ENCODE results near the gene FSIP1.
A peak's percentile ranks its signal among the peaks of the same experiment; 100 is the strongest.

Gene FSIP1

GRCh38 chr15:39776068-39776467, 6.6 kb downstream of the FSIP1 start:
- no peak overlapping the region for H3K4me3 ChIP-seq (ENCODE audit: low read depth, low read length)
- no peaks in the 10 kb centered on the region for H3K27me3 ChIP-seq (replicated peaks)
- no peaks in the 10 kb centered on the region for H3K36me3 ChIP-seq (replicated peaks)
- in situ Hi-C loops (cut with HindIII; ENCODE audit: low pct_ligation_motif_present, low sequenced_read_pairs) = no loop called here
- no peak for TF ChIP-seq CTCF (IDR thresholded peaks at IDR 0.05; ENCODE audit: low read depth, low read length, missing control alignments)
- DNase-seq = no peak
- H3K27ac ChIP-seq = no peak overlapping the region

DNA sequence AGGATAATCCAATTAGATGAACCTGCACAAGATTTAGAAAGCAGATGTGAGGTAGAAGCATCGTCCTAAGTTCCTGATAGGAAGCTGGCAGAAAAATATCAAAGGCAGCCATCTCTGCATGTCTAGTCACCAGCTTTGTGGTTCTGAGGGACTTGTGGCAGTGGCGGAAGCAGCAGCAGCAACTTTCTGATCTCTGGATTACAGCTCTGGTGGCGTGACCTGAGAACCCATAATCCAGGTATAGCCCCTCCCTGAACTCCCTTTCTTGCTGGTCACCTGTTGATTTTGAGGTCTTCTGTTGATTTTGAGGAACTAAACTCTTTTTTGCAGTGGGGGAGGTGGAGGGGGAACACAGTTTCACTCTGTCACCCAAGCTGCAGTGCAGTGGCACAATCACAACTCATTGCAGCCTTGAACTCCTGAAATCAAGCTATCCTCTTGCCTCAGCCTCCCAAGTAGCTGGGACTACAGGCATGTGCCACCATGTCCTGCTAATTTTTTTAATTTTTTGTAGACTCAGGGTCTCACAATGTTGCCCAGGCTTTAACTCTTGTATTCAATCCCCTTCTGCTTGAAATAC, 7.9 kb downstream of the FSIP1 start:
- H3K27ac ChIP-seq = no peak overlapping the region
- in situ Hi-C loops (cut with HindIII; ENCODE audit: low pct_ligation_motif_present, low sequenced_read_pairs) = no loop called here
- H3K4me3 ChIP-seq (ENCODE audit: low read depth, low read length) = no peak overlapping the region
- no peaks in the 10 kb centered on the region for H3K27me3 ChIP-seq (replicated peaks)
- no peaks in the 10 kb centered on the region for H3K36me3 ChIP-seq (replicated peaks)
- DNase-seq = no peak
- no peak for TF ChIP-seq CTCF (IDR thresholded peaks at IDR 0.05; ENCODE audit: low read depth, low read length, missing control alignments)

GRCh38 chr15:39770748-39771689, 11.6 kb downstream of the FSIP1 start:
- Histone ChIP-seq H3K27ac (peak overlapping the region; percentile 69), H3K4me3 (ENCODE audit: low read depth, low read length) (no peak overlapping the region), H3K27me3 (replicated peaks) (no peaks in the 10 kb centered on the region), H3K36me3 (replicated peaks) (no peaks in the 10 kb centered on the region)
- peak; percentile 11 for TF ChIP-seq CTCF (IDR thresholded peaks at IDR 0.05; ENCODE audit: low read depth, low read length, missing control alignments)
- in situ Hi-C loops (cut with HindIII; ENCODE audit: low pct_ligation_motif_present, low sequenced_read_pairs) = no loop called here
- peak; percentile 83 for DNase-seq

DNA sequence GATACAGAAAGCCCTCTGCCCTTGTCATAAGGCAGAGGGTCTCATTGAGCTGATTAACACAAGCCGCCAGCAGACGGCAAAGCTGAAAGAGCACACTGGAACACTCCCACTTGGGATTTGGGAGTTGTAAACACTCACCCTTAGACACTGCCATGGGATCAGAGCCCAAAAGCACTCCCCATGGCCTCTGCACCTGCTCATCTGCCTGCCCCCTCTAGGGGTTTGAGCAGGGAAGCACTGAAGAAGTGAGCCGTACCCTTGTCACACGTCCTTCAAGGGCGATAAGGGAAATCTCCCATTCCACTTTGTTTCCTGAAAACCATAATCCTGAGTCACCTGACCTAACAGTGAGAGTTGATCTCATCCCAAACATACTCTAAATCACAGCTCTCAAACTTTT, 14.7 kb downstream of the FSIP1 start:
- H3K27me3 ChIP-seq (replicated peaks) = no peaks in the 10 kb centered on the region
- in situ Hi-C loops (cut with HindIII; ENCODE audit: low pct_ligation_motif_present, low sequenced_read_pairs) = no loop called here
- DNase-seq = no peak
- no peak for TF ChIP-seq CTCF (IDR thresholded peaks at IDR 0.05; ENCODE audit: low read depth, low read length, missing control alignments)
- no peaks in the 10 kb centered on the region for H3K36me3 ChIP-seq (replicated peaks)
- H3K27ac ChIP-seq = no peak overlapping the region
- no peak overlapping the region for H3K4me3 ChIP-seq (ENCODE audit: low read depth, low read length)

DNA sequence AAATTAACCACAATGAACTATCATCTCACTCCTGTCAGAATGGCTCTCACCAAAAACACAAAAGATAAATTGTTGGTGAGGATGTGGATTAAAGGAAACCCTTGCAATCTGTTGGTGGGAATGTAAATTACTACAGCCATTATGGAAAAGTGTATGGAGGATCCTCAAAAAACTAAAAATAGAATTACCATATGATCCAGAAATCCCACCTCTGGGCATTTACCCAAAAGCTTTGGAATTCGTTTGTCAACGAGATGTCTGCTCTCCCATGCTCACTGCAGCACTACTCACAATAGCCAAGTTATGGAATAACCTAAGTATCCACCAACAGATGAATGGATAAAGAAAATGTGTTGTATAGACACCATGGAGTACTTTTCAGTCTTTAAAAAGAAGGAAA, 21.6 kb downstream of the FSIP1 start:
- Histone ChIP-seq H3K4me3 (ENCODE audit: low read depth, low read length) (no peak overlapping the region), H3K36me3 (replicated peaks) (no peaks in the 10 kb centered on the region), H3K27ac (no peak overlapping the region), H3K27me3 (replicated peaks) (no peaks in the 10 kb centered on the region)
- no peak for TF ChIP-seq CTCF (IDR thresholded peaks at IDR 0.05; ENCODE audit: low read depth, low read length, missing control alignments)
- no peak for DNase-seq
- in situ Hi-C loops (cut with HindIII; ENCODE audit: low pct_ligation_motif_present, low sequenced_read_pairs) = no loop called here

Measured in brain microvascular endothelial cell (primary cell).